HG03196 (cell line): ENCODE results near the gene BAD.

ENCODE experiments used
- ATAC-seq: cut with Tn5 transposase; IDR thresholded peaks from one replicate; pipeline ENCODE4 v1.9.1; 2021; ENCODE audit not compliant: unreplicated experiment

The BAD gene

GRCh38 chr11:64261556-64262080, 22.8 kb downstream of the BAD start:
- ATAC-seq: no peak

- no peak for ATAC-seq
Observed at GRCh38 chr11:64260147-64260708, 24.2 kb downstream of the BAD start.

- ATAC-seq: no peak
Observed at GRCh38 chr11:64259533-64260067, 24.9 kb downstream of the BAD start.

GRCh38 chr11:64258946-64259532, 25.4 kb downstream of the BAD start:
- ATAC-seq: no peak

- ATAC-seq: no peak
Observed at GRCh38 chr11:64258356-64258755, 26.1 kb downstream of the BAD start.

- no peak for ATAC-seq
Observed at GRCh38 chr11:64256300-64256699, 28.2 kb downstream of the BAD start.

GRCh38 chr11:64255135-64256128, 29.0 kb downstream of the BAD start:
- ATAC-seq: no peak

GRCh38 chr11:64254326-64254725, 30.1 kb downstream of the BAD start:
- ATAC-seq: no peak

- no peak for ATAC-seq
Observed at GRCh38 chr11:64253481-64253880, 31.0 kb downstream of the BAD start.

- ATAC-seq: no peak
Observed at GRCh38 chr11:64253043-64253442, 31.4 kb downstream of the BAD start.

- no peak for ATAC-seq
Observed at GRCh38 chr11:64252003-64252872, 32.2 kb downstream of the BAD start.

GRCh38 chr11:64251753-64252002, 32.8 kb downstream of the BAD start:
- ATAC-seq: no peak

GRCh38 chr11:64251016-64251752, 33.3 kb downstream of the BAD start, which contains the start of gene PLCB3:
Gene PLCB3, plus strand, starts transcription at chr11:64251530. Its CDS starts 120 bp downstream, at chr11:64251650.
- no peak for ATAC-seq

GRCh38 chr11:64250415-64251015, 34.0 kb downstream of the BAD start:
- ATAC-seq: no peak

- ATAC-seq: no peak
Observed at GRCh38 chr11:64249563-64250414, 34.7 kb downstream of the BAD start.

- no peak for ATAC-seq
Observed at GRCh38 chr11:64249038-64249437, 35.4 kb downstream of the BAD start.

GRCh38 chr11:64248578-64248977, 35.9 kb downstream of the BAD start:
- no peak for ATAC-seq

- ATAC-seq: no peak
Observed at GRCh38 chr11:64247729-64248531, 36.5 kb downstream of the BAD start.
